ENCODE results near the gene INSIG1. TPM values are rescaled to one million over a fixed set of nuclear protein-coding genes. Genes with fewer than 3 reads are reported as not detected.

INSIG1 gene
- total and polyA plus RNA-seq, 2 of the 4 experiments (the other 2 are of a cell fraction), result 19.0 to 26.0 TPM

GRCh38 chr7:155337946-155338631, 40.4 kb downstream of the INSIG1 start:
- Histone ChIP-seq H4K5ac (ENCODE audit: low read depth, low read length) (no peak overlapping the region), H2AK9ac (replicated peaks; ENCODE audit: low read depth, low read length, poor library complexity) (no peak overlapping the region), H3K18ac (ENCODE audit: low read depth, low read length) (no peak overlapping the region), H3K56ac (ENCODE audit: extremely low read depth, insufficient read depth, low read length) (no peak overlapping the region), H3K36me3 (ENCODE audit: control insufficient read depth, insufficient read depth, low read length) (no peaks in the 10 kb centered on the region), H3K27ac (ENCODE audit: insufficient read depth, low read length) (no peak overlapping the region), H4K20me1 (ENCODE audit: insufficient read depth, low read length) (no peaks in the 10 kb centered on the region), H2AFZ (replicated peaks; ENCODE audit: low read length, poor library complexity) (no peak overlapping the region), H3K4me1 (ENCODE audit: control insufficient read depth, insufficient read depth, low read length) (no peaks in the 10 kb centered on the region), H4K91ac (ENCODE audit: insufficient read depth, low read depth, low read length) (no peak overlapping the region), H2BK5ac (ENCODE audit: low read depth, low read length, poor library complexity, severe bottlenecking) (no peak overlapping the region), H3K9ac (ENCODE audit: low read depth, low read length) (no peak overlapping the region), H3K9me3 (ENCODE audit: control insufficient read depth, insufficient read depth, low read length) (no peaks in the 10 kb centered on the region), H2BK20ac (ENCODE audit: low read depth, low read length) (no peak overlapping the region), H3K4me2 (ENCODE audit: low read depth, low read length) (no peak overlapping the region), H3K23ac (ENCODE audit: low read depth, low read length) (no peak overlapping the region), H3K27me3 (ENCODE audit: control insufficient read depth, insufficient read depth, low read length) (peaks cover 12% of the 10 kb centered on the region), H3K4me3 (ENCODE audit: insufficient read depth, low read depth, low read length) (no peak overlapping the region), H2BK15ac (ENCODE audit: low read depth, low read length) (no peak overlapping the region), H4K8ac (ENCODE audit: low read depth in 2 of 2, low read length in 2 of 2) (no peak overlapping the region), H3K14ac (replicated peaks; ENCODE audit: low read depth, low read length) (no peak overlapping the region), H2AK5ac (ENCODE audit: low read depth, low read length) (no peak overlapping the region), H2BK120ac (ENCODE audit: low read depth, low read length) (no peak overlapping the region), H3K4ac (ENCODE audit: low read depth, low read length) (no peak overlapping the region), H3K9me1 (ENCODE audit: insufficient read depth, low read length) (no peaks in the 10 kb centered on the region), H3K79me1 (ENCODE audit: low read depth in 1 of 2, low read length in 2 of 2) (no peaks in the 10 kb centered on the region)
- DNase-seq, result no peak
- in situ Hi-C loops (cut with MboI; ENCODE audit: low sequenced_read_pairs), result no loop called here
- ChIA-PET POLR2A (ENCODE audit: unreplicated experiment) (no interaction called here), CTCF (no interaction called here)
- intact Hi-C loops (cut with micrococcal nuclease), result no loop called here
- dilution Hi-C loops (cut with HindIII; ENCODE audit: low sequenced_read_pairs, unreplicated experiment), result no loop called here
- ATAC-seq (ENCODE audit: low read depth), result no peak
- 81% methylated on average over 19 of the region's 37 CpGs; no CpG with 5 or more reads in 1 of the 2 experiments for WGBS, 2 experiments (ENCODE audit: extremely low coverage in 2 of 2, insufficient read length in 1 of 2)
- no TSS peak for BruUV-seq (replicated peaks)
- TF ChIP-seq MXI1 (IDR thresholded peaks at IDR 0.05; ENCODE audit: borderline replicate concordance, low read depth, low read length) (no peak), FOS (IDR thresholded peaks at IDR 0.05; ENCODE audit: low read depth, low read length) (no peak), SMC3 (IDR thresholded peaks at IDR 0.05; ENCODE audit: low read depth, low read length) (no peak), BHLHE40 (IDR thresholded peaks at IDR 0.05; ENCODE audit: low read depth, low read length) (no peak), RAD21 (IDR thresholded peaks at IDR 0.05; ENCODE audit: low read length) (no peak), MAZ (IDR thresholded peaks at IDR 0.05; ENCODE audit: borderline replicate concordance, low read depth, low read length) (no peak)

Measured in IMR-90 (cell line).